ENCODE measurements around the gene ARHGAP20. TPM values are rescaled to one million over a fixed set of nuclear protein-coding genes. Genes with fewer than 3 reads are reported as not detected.

ARHGAP20 gene
- total RNA-seq, 1 experiment from 2014 or later = 0.04 TPM

DNA sequence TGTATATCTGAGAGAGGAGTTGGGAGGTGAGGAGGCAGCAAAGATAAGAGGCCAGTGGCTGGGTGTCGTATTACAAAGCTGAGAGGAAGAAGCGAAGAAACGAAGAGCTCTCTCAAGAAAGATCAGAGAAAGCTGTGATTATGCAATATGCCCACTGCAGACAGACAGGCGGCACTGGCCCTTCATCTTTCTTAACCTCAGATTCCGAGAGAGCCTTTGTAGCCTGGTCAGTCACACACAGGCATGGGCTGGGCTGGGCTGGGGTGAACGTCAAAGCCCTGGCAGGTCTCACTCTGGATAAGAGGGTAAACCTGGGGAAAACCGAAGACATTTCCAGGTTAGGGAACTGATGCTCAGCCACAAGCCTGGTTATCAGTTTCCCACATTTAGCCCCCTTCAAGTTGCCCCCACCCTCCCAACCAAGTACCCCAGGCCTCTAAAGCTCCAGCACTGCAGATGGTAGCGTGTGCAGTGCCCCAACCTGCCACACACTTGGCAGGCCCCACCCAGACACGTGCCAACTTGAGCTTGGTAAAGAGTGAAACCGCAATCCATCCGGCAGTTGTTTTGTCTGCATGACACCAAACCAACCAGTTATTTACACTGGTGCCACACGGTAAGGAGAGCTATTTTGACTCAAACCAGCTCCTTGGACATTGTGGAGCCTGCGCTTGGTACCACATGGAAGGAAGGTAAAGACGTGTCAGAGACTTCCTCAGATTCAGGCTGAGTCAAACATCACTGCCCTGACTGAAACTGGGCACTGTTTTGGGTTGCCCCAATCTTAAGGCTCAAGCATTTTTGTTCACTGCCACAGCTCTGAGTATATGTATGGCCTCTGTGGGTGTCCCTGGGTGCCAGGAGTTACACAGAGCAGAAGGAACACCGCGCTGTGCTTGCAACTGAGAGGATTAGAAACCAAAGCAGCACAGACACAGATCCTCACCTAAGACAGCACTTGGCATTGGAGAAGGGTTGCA lies 146.6 kb downstream of the ARHGAP20 start:
- Histone ChIP-seq H3K79me1 (ENCODE audit: insufficient read depth, low read depth, low read length, poor library complexity, severe bottlenecking) (no peaks in the 10 kb centered on the region), H3K23ac (ENCODE audit: insufficient read length, low read depth, low read length) (no peak overlapping the region), H3K14ac (ENCODE audit: insufficient read depth, low read length) (no peak overlapping the region), H2AFZ (ENCODE audit: low read length) (no peak overlapping the region), H4K5ac (ENCODE audit: insufficient read length, low read depth, low read length) (no peak overlapping the region), H3K23me2 (ENCODE audit: insufficient read length, low read depth, low read length, poor library complexity, severe bottlenecking) (no peaks in the 10 kb centered on the region), H4K20me1 (ENCODE audit: control insufficient read depth, insufficient read depth, insufficient read length) (no peaks in the 10 kb centered on the region), H4K91ac (ENCODE audit: insufficient read length, low read depth, low read length) (no peak overlapping the region), H3K9ac (ENCODE audit: extremely low read depth, insufficient read length, low read length) (no peak overlapping the region), H3K9me3 (ENCODE audit: control insufficient read depth, low read depth, low read length) (no peaks in the 10 kb centered on the region), H3K56ac (ENCODE audit: insufficient read length, low read depth, low read length) (no peak overlapping the region), H4K8ac (replicated peaks; ENCODE audit: insufficient read length, low read depth, low read length) (no peak overlapping the region), H2BK20ac (ENCODE audit: low read depth, low read length, poor library complexity, severe bottlenecking) (no peak overlapping the region), H3K27me3 (ENCODE audit: insufficient read depth, low read length) (no peaks in the 10 kb centered on the region), H3T11ph (ENCODE audit: low read length) (no peak overlapping the region), H3K79me2 (ENCODE audit: insufficient read depth, low read length) (no peaks in the 10 kb centered on the region), H2BK15ac (ENCODE audit: low read depth, low read length) (no peak overlapping the region), H3K4me2 (ENCODE audit: insufficient read depth, insufficient read length, low read length) (peak overlapping the region; percentile 26), H3K4ac (ENCODE audit: low read depth, low read length) (no peak overlapping the region), H3K18ac (ENCODE audit: insufficient read length, low read depth, low read length) (no peak overlapping the region), H2BK120ac (ENCODE audit: low read depth, low read length, poor library complexity, severe bottlenecking) (no peak overlapping the region), H2BK5ac (ENCODE audit: insufficient read length, low read length) (no peak overlapping the region), H2AK5ac (ENCODE audit: insufficient read length, low read length) (no peak overlapping the region), H3K27ac (ENCODE audit: insufficient read length, low read depth, low read length) (no peak overlapping the region), H2BK12ac (ENCODE audit: insufficient read length, low read depth, low read length) (no peak overlapping the region), H3K4me1 (ENCODE audit: insufficient read depth, low read length) (no peaks in the 10 kb centered on the region)
- WGBS (ENCODE audit: extremely low coverage, insufficient read length, low lambda C conversion rate) = no CpG with 5 or more reads among the region's 16 CpGs
- Mint-ChIP-seq H3K4me3 (peak overlapping the region; percentile 0 to 2; a peak in 1 of 5 replicates), H3K9me3 (no peaks in the 10 kb centered on the region; a peak in 1 of 5 replicates), H3K4me1 (peaks cover 18 to 23% of the 10 kb centered on the region in 2 experiments), H3K36me3 (ENCODE audit: insufficient read depth in 1 of 3, low read depth in 3 of 3) (no peaks in the 10 kb centered on the region), H3K27ac (peak overlapping the region in 2 of 3 experiments; percentile 73 to 95; a peak in 4 of 7 replicates), H3K27me3 (ENCODE audit: low read depth) (peaks cover 41% of the 10 kb centered on the region)
- TF ChIP-seq, protein P1, sequence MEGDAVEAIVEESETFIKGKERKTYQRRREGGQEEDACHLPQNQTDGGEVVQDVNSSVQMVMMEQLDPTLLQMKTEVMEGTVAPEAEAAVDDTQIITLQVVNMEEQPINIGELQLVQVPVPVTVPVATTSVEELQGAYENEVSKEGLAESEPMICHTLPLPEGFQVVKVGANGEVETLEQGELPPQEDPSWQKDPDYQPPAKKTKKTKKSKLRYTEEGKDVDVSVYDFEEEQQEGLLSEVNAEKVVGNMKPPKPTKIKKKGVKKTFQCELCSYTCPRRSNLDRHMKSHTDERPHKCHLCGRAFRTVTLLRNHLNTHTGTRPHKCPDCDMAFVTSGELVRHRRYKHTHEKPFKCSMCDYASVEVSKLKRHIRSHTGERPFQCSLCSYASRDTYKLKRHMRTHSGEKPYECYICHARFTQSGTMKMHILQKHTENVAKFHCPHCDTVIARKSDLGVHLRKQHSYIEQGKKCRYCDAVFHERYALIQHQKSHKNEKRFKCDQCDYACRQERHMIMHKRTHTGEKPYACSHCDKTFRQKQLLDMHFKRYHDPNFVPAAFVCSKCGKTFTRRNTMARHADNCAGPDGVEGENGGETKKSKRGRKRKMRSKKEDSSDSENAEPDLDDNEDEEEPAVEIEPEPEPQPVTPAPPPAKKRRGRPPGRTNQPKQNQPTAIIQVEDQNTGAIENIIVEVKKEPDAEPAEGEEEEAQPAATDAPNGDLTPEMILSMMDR (conservative IDR thresholded peaks at IDR 0.05) = no peak
- peak; percentile 64 for DNase-seq

Data from H9 (cell line).